PC-9 (cell line): ENCODE results near the gene HPX.

ENCODE experiments used
- CTCF ChIP-seq: fragments of 200-600 bp; sonication (generic); conservative IDR thresholded peaks from 2 replicates; pipeline ENCODE4 v1.6.1; 2017; ENCODE audit warnings: mixed run types, antibody characterized with exemption, mild to moderate bottlenecking, moderate library complexity
- EZH2 ChIP-seq: fragments of 200-600 bp; sonication (generic); IDR thresholded peaks from 2 replicates; pipeline ENCODE4 v1.8.0; 2017; ENCODE audit warnings: antibody characterized with exemption, low read depth

- TF ChIP-seq CTCF (no peak), EZH2 (no peak)
These were observed 28.8 kb upstream of the HPX start for GRCh38 chr11:6469599-6469998.
